ENCODE measurements around the gene SLC11A2. TPM values are rescaled to one million over a fixed set of nuclear protein-coding genes. Genes with fewer than 3 reads are reported as not detected.
A peak's percentile ranks its signal among the peaks of the same experiment; 100 is the strongest.

SLC11A2 gene
- total and polyA plus RNA-seq, 2 of the 8 experiments (the other 6 are each of a cell fraction or from before 2014, with no cell fraction given), result 55.0 to 61.5 TPM

DNA sequence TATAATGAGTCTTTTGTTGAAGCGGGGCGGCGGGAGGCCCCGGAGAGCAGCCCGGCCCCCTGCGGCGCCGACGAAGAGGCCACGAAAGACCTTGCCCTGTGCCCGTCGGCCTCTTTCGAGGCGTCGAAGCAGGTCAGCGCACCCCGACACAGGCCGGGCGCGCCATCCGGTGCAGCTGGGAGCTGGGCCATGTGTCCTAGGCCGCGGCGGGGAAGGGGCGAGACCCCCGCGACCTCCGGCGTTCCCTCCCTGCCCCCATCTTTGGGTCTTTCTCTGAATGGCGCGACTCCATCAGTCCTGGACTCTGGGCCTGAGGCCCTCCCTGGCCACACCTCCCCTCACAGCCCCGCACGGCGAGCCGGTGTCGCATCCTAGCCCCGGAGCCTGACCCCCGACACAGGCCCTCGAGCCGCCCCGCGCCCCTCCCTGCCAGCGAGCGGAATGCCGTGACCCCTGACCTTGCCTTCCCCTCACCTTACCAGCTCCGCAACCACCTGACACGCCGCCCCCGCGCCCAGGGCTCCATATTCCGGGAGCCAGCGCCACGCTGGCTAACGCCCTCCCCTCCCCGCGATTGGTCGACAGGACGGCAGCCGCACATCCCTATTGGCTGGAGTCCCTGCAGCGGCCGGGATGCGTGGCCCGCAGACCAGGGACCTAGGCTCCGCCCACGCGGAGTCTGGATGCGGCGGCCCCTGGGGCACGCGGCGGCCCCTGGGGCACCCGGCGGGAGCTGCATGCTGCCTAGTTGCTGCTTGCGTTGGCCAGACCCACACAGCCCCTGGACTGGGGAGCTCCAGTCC, at the start of gene SLC11A2 (continued):
- TF ChIP-seq SIX5 (IDR thresholded peaks at IDR 0.05; ENCODE audit: low read depth, low read length) (no peak), KDM1A (IDR thresholded peaks at IDR 0.05; ENCODE audit: borderline replicate concordance, low read length) (no peak), CHD2 (IDR thresholded peaks at IDR 0.05; ENCODE audit: low read length) (peak; percentile 77), EZH2 (IDR thresholded peaks at IDR 0.05; ENCODE audit: low read depth, low read length, severe bottlenecking) (no peak), POLR2A (IDR thresholded peaks at IDR 0.05; ENCODE audit: control extremely low read depth in 1 of 2, low read depth in 2 of 2, low read length in 2 of 2) (peak; percentile 81 to 87), TAF1 (IDR thresholded peaks at IDR 0.05; ENCODE audit: low read depth, low read length) (peak; percentile 70; the same call in 1 of the 2 replicates), BRCA1 (IDR thresholded peaks at IDR 0.05; ENCODE audit: low read depth, low read length) (no peak), ZNF274 (IDR thresholded peaks at IDR 0.05; ENCODE audit: borderline replicate concordance, extremely low read depth, low read length) (no peak), HDAC6 (IDR thresholded peaks at IDR 0.05; ENCODE audit: low read depth, low read length) (no peak), CBX5 (IDR thresholded peaks at IDR 0.05; ENCODE audit: low read depth, low read length) (no peak), RAD21 (IDR thresholded peaks at IDR 0.05 in 1 of 2, conservative IDR thresholded peaks at IDR 0.05 in 1 of 2; ENCODE audit: low read depth in 2 of 2, low read length in 2 of 2) (0 out of 4 replicates have a peak, but pooled peaks of 1 of the 2 experiments have one; percentile 3), ATF3 (IDR thresholded peaks at IDR 0.05; ENCODE audit: insufficient read depth, low read depth, low read length) (no peak), CREB1 (IDR thresholded peaks at IDR 0.05) (peak; percentile 51), SUZ12 (IDR thresholded peaks at IDR 0.05; ENCODE audit: low read length) (no peak), SP4 (IDR thresholded peaks at IDR 0.05; ENCODE audit: low read length) (peak; percentile 23; the same call in 1 of the 2 replicates), RFX5 (IDR thresholded peaks at IDR 0.05; ENCODE audit: borderline replicate concordance, low read depth, low read length) (no peak), SP2 (IDR thresholded peaks at IDR 0.05; ENCODE audit: low read length) (peak; percentile 39; the same call in 1 of the 2 replicates), SIN3A (conservative IDR thresholded peaks at IDR 0.05 in 1 of 2, IDR thresholded peaks at IDR 0.05 in 1 of 2; ENCODE audit: low read depth in 1 of 2, low read length in 2 of 2) (no peak), EGR1 (IDR thresholded peaks at IDR 0.05; ENCODE audit: borderline replicate concordance, low read depth, low read length) (peak; percentile 98), FOSL1 (IDR thresholded peaks at IDR 0.05; ENCODE audit: insufficient read depth, low read depth, low read length) (no peak), KDM5A (IDR thresholded peaks at IDR 0.05; ENCODE audit: low read length) (no peak)
- TF ChIP-seq, protein P1, sequence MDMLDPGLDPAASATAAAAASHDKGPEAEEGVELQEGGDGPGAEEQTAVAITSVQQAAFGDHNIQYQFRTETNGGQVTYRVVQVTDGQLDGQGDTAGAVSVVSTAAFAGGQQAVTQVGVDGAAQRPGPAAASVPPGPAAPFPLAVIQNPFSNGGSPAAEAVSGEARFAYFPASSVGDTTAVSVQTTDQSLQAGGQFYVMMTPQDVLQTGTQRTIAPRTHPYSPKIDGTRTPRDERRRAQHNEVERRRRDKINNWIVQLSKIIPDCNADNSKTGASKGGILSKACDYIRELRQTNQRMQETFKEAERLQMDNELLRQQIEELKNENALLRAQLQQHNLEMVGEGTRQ (IDR thresholded peaks at IDR 0.05; ENCODE audit: low read length), result peak; percentile 48
- TF ChIP-seq, protein P2, sequence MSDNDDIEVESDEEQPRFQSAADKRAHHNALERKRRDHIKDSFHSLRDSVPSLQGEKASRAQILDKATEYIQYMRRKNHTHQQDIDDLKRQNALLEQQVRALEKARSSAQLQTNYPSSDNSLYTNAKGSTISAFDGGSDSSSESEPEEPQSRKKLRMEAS (IDR thresholded peaks at IDR 0.05), result peak; percentile 86

Measured in H1 (cell line).